CMK (cell line): Measurements from ENCODE around the gene MTMR6.

Source experiments
- DNase-seq: peaks from one replicate; pipeline ENCODE4 v3.0.0-alpha.2; 2010; ENCODE audit warnings: low read depth

MTMR6 gene

GRCh38 chr13:25280396-25280795 is 6.9 kb downstream of the MTMR6 start:
- DNase-seq = no peak

- no peak for DNase-seq
Observed at GRCh38 chr13:25276748-25277147, 10.5 kb downstream of the MTMR6 start.

GRCh38 chr13:25268561-25268960 is 18.7 kb downstream of the MTMR6 start:
- DNase-seq = no peak

- no peak for DNase-seq
Observed at GRCh38 chr13:25267715-25268114, 19.6 kb downstream of the MTMR6 start.

- DNase-seq = no peak
Observed at GRCh38 chr13:25266706-25267105, 20.6 kb downstream of the MTMR6 start.

- no peak for DNase-seq
Observed at GRCh38 chr13:25262261-25262660, 25.0 kb downstream of the MTMR6 start.

GRCh38 chr13:25253702-25254101 is 33.6 kb downstream of the MTMR6 start:
- no peak for DNase-seq

- DNase-seq = no peak
Observed at GRCh38 chr13:25252752-25253151, 34.5 kb downstream of the MTMR6 start.

GRCh38 chr13:25252225-25252624 is 35.1 kb downstream of the MTMR6 start:
- no peak for DNase-seq

- DNase-seq = no peak
Observed at GRCh38 chr13:25249001-25249543, 38.2 kb downstream of the MTMR6 start.

GRCh38 chr13:25248071-25248470 is 39.2 kb downstream of the MTMR6 start:
- no peak for DNase-seq

- no peak for DNase-seq
Observed at GRCh38 chr13:25247360-25247759, 39.9 kb downstream of the MTMR6 start.

GRCh38 chr13:25244123-25244522 is 43.2 kb downstream of the MTMR6 start:
- no peak for DNase-seq

GRCh38 chr13:25242956-25243355 is 44.3 kb downstream of the MTMR6 start:
- no peak for DNase-seq

GRCh38 chr13:25241007-25241406 is 46.3 kb downstream of the MTMR6 start:
- no peak for DNase-seq

GRCh38 chr13:25237083-25237482 is 50.2 kb downstream of the MTMR6 start:
- no peak for DNase-seq

- DNase-seq = no peak
Observed at GRCh38 chr13:25233861-25234260, 53.4 kb downstream of the MTMR6 start.

GRCh38 chr13:25232937-25233515 is 54.3 kb downstream of the MTMR6 start:
- no peak for DNase-seq

- no peak for DNase-seq
Observed at GRCh38 chr13:25231517-25231916, 55.8 kb downstream of the MTMR6 start.

- DNase-seq = no peak
Observed at GRCh38 chr13:25227690-25228089, 59.6 kb downstream of the MTMR6 start.

GRCh38 chr13:25225970-25226369 is 61.3 kb downstream of the MTMR6 start:
- no peak for DNase-seq

- no peak for DNase-seq
Observed at GRCh38 chr13:25224151-25224550, 63.1 kb downstream of the MTMR6 start.

- DNase-seq = no peak
Observed at GRCh38 chr13:25222740-25223139, 64.5 kb downstream of the MTMR6 start.

- no peak for DNase-seq
Observed at GRCh38 chr13:25218019-25218418, 69.3 kb downstream of the MTMR6 start.
